ENCODE data around the gene MBNL2. TPM values are rescaled to one million over a fixed set of nuclear protein-coding genes. Genes with fewer than 3 reads are reported as not detected.

MBNL2 gene
- total RNA-seq, 1 experiment from 2014 or later: 0.85 TPM

GRCh38 chr13:97356592-97356991, 134.5 kb downstream of the MBNL2 start (continued):
- no peak for TF ChIP-seq E2F1 (CRISPR knock-in tag; IDR thresholded peaks at IDR 0.05)

- TF ChIP-seq CTCF (IDR thresholded peaks at IDR 0.05) (peak; percentile 76), FOXP4 (CRISPR knock-in tag; IDR thresholded peaks at IDR 0.05) (no peak), ZNF512 (CRISPR knock-in tag; IDR thresholded peaks at IDR 0.05; ENCODE audit: borderline replicate concordance) (no peak)
- ChIA-PET POLR2A (no interaction called here), CTCF (interaction anchor here (0.7 to 4.1 kb wide), 18 partner anchors 12 to 375 kb away, joined by 3 to 47 read pairs (median 4); partner anchors contain the start of gene MBNL2)
- H3K4me1 Mint-ChIP-seq: peaks cover 9% of the 10 kb centered on the region; the same call in 1 of the 2 replicates
- H3K27me3 Mint-ChIP-seq (ENCODE audit: low read depth): no peaks in the 10 kb centered on the region
- no peak overlapping the region for H3K27ac Mint-ChIP-seq
- ATAC-seq: peak; percentile 99
- DNase-seq (ENCODE audit: low spot score): peak; percentile 40
- peaks cover 4% of the 10 kb centered on the region for H3K9me3 Mint-ChIP-seq
- H3K4me3 Mint-ChIP-seq: no peak overlapping the region
- no peaks in the 10 kb centered on the region for H3K36me3 Mint-ChIP-seq
Measured at GRCh38 chr13:97359181-97360057, 137.3 kb downstream of the MBNL2 start.

- DNase-seq (ENCODE audit: low spot score) (no peak), ATAC-seq (no peak)
- Mint-ChIP-seq H3K27ac (no peak overlapping the region), H3K9me3 (peaks cover 4% of the 10 kb centered on the region), H3K27me3 (ENCODE audit: low read depth) (no peaks in the 10 kb centered on the region), H3K4me3 (no peak overlapping the region), H3K36me3 (no peaks in the 10 kb centered on the region), H3K4me1 (peaks cover 9% of the 10 kb centered on the region; the same call in 1 of the 2 replicates)
- CTCF ChIA-PET: interaction anchor here (2.0 to 4.1 kb wide), 2 partner anchors 251 to 342 kb away, joined by 5 to 47 read pairs; no protein-coding TSS in a partner anchor
- POLR2A ChIA-PET: no interaction called here
- no peak for TF ChIP-seq FOXP4 (CRISPR knock-in tag; IDR thresholded peaks at IDR 0.05)
- no peak for TF ChIP-seq NR1H2 (CRISPR knock-in tag; IDR thresholded peaks at IDR 0.05)
- no peak for TF ChIP-seq GRHL2 (CRISPR knock-in tag; IDR thresholded peaks at IDR 0.05; ENCODE audit: insufficient replicate concordance, severe bottlenecking)
- TF ChIP-seq STAT6 (CRISPR knock-in tag; conservative IDR thresholded peaks at IDR 0.05; ENCODE audit: low read depth): no peak
- no peak for TF ChIP-seq RORB (CRISPR knock-in tag; IDR thresholded peaks at IDR 0.05)
- TF ChIP-seq AR (CRISPR knock-in tag; IDR thresholded peaks at IDR 0.05): no peak
- no peak for TF ChIP-seq SMAD3 (CRISPR knock-in tag; IDR thresholded peaks at IDR 0.05; ENCODE audit: borderline replicate concordance)
- no peak for TF ChIP-seq ZNF121 (CRISPR knock-in tag; IDR thresholded peaks at IDR 0.05)
- no peak for TF ChIP-seq SP1 (CRISPR knock-in tag; conservative IDR thresholded peaks at IDR 0.05)
- TF ChIP-seq ATF1 (CRISPR knock-in tag; IDR thresholded peaks at IDR 0.05): no peak
- no peak for TF ChIP-seq NR3C1 (CRISPR knock-in tag; conservative IDR thresholded peaks at IDR 0.05; ENCODE audit: low read depth)
- no peak for TF ChIP-seq USF1 (CRISPR knock-in tag; IDR thresholded peaks at IDR 0.05)
Measured at GRCh38 chr13:97360610-97361009, 138.5 kb downstream of the MBNL2 start.
